A172 (cell line): Measurements from ENCODE around the gene PRSS33. TPM values are rescaled to one million over a fixed set of nuclear protein-coding genes. Genes with fewer than 3 reads are reported as not detected.

Experiments used
- DNase-seq: peaks from one replicate; pipeline ENCODE4 v3.0.0-alpha.2; 2015; ENCODE audit warnings: low spot score
- total RNA-seq: library from RNA; depleted of rRNA; stranded (reverse); fragments of >200 nt; shearing (Covaris generic); gene quantifications from 2 replicates; pipeline ENCODE4 v1.2.3, GENCODE V29; 2014; rRNA removed

PRSS33 gene
- total RNA-seq, 1 experiment from 2014 or later = 0.17 TPM

GRCh38 chr16:2743007-2743810 lies 44.2 kb downstream of the PRSS33 start:
- DNase-seq = no peak

DNA sequence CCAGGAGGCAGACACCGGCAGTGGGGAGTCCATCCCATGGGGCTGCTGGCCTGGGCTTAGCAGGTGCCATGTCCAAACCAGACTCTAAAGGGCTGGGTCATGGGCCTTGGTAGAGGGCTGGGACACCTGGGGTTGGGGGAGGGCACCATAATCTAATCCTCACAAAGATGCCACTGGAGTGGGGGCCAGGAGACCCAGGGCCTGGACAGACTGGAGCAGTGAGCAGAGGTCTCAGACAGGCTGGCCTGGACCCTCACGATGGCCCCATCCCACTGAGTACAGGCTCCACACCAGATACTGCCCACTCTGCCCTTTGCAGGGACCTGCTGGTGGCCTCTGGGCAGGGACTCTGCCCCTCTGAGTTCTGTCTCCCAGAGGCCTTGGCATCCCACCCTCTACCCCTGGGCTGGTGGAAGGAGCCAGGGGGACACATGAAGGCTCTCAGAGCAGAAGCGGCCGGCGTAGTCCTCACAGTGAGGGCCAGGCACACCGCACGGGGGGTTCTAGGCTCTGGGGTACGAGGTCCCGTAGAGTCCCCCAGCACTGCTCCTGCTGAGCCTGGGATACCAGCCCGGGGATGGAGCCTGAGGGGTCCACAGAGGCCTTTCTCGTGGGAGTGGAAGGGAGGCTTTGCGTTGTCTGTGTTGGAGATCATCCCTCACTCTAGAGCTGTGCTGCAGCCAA lies 44.9 kb downstream of the PRSS33 start:
- DNase-seq = no peak

GRCh38 chr16:2741168-2741567 lies 46.2 kb downstream of the PRSS33 start:
- no peak for DNase-seq

- DNase-seq = no peak
Observed at GRCh38 chr16:2740476-2740875, 46.9 kb downstream of the PRSS33 start.

DNA sequence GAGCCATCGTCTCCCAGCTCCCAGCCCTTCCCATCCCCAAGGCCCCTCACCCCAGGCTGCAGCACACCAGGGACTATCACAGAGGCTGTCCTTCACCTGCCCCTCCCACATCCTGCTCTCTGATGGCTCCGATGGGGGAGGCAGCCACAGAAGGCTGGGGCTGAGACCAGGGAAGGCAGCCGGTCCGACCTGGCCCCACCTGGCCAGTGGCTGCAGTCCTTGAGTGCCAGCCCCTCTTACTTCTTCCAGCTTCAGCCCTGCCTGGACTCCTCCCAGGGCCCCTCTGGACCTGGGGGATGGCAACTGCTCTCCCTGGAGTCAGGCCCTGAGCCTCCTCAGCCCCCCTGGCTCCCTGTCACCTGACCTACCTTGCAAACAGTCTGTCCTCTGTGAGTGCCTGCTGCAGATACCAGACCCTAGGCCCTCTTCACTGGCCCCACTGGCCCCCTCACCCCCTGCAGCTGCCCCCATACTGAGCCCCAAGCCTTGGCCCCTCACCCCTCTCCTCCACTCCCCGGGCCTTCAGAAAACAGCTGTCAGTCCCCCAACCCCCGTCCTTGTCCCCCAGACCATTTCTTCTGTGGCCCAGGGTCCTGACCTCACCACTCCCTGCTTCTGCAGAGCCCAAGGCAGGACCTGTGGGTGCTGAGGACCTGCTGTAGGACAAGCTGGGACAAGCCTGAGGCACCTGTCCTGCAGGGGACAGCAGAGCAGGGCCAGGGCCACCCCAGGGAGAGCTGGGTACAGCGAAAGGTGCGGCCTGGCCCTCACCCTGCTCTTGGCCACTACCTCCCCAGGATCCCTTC lies 47.5 kb downstream of the PRSS33 start:
- no peak for DNase-seq

- DNase-seq = no peak
Observed at GRCh38 chr16:2738615-2739014, 48.7 kb downstream of the PRSS33 start.

DNA sequence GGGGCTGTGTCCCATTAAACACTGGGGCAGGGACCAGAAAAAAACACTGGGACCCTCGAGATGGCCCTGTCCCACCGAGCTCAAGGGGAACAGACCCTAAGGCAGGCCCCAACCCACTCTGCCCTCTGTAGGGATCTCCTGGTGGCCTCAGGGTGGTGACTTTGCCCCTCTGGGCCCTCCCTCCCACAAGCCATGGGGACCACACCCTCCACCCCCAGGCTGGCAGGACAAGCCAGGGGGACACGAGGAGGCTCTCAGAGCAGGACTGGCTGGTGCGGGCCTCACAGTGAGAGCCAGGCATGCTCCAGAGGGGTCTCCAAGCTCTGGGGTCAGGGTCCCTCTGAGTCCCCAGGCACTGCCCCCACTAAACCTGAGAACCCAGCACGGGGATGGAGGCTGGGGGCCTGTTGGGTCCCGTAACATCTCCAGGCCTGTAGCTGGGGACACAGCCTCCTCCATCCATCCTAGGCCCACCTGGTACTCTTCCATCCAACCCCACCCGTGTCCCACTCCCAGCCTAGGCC lies 49.4 kb downstream of the PRSS33 start:
- DNase-seq = no peak

DNA sequence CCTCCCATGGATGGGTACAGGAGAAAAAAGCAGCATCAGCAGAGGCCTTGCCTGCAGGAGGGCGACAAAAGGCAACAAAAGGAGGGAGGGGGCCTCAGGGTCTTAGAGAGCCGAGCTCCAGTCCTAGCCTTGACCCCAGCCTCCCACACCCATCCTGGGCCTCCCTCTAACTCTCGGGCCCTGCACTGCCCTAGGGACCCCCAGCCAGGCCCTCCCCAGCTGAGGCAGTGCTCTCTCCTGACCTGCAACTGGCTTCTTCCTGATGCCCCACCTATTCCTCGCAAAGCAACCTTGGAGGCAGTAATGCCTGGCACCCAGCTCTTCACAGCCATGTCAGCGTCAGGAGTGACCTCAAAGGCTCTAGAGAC lies 50.1 kb downstream of the PRSS33 start:
- no peak for DNase-seq

GRCh38 chr16:2736476-2737237 lies 50.7 kb downstream of the PRSS33 start:
- no peak for DNase-seq

DNA sequence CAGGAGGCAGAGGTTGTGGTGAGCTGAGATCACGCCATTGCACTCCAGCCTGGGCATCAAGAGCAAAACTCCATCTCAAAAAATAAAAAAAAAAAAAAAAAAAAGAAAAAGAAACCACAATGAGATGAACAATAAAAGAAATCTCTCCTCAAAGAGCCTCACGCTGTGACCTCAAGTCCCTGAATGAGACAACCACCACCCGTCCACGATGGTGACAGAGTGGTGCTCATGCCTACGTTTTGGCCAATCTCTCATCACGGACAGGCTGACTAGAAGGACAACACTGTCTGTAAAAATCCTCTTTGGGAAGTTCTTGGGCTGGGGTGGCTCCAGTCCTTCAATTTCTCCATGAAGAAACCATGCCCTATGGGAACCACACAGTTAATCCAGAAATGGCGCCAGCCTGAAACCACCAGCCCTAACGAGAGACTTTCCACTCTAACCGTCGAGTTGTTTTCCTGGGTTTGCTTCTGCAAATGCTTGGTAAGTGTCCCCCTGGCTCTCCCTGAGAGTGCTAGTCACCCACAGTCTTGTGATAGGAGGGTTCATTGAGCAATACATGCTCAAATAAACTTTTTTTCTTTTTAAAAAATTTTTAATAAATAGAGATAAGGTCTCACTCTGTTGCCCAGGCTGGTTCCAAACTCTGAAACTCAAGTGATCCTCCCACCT lies 52.4 kb downstream of the PRSS33 start:
- no peak for DNase-seq

Other genes with a start within 250 kb of the PRSS33 start
- gene PDPK1, start 249.5 kb downstream of the PRSS33 start, total RNA-seq = 15.1 and 21.1 TPM in 2 replicates
- 62.4 and 70.6 TPM in 2 replicates for gene KCTD5, start 105.0 kb downstream of the PRSS33 start, total RNA-seq
- 1.4 and 2.6 TPM in 2 replicates for gene PRSS27, start 67.3 kb downstream of the PRSS33 start, total RNA-seq
- gene SRRM2, start 34.9 kb downstream of the PRSS33 start, total RNA-seq = 30.0 and 49.0 TPM in 2 replicates
- gene ELOB, start 10.3 kb downstream of the PRSS33 start, total RNA-seq = 397 and 571 TPM in 2 replicates
- not detected in 2 replicates for gene PRSS41, start 10.9 kb upstream of the PRSS33 start, total RNA-seq
- not detected in 2 replicates for gene PRSS21, start 29.7 kb upstream of the PRSS33 start, total RNA-seq
- 1.3 and 1.8 TPM in 2 replicates for gene ZG16B, start 42.7 kb upstream of the PRSS33 start, total RNA-seq
- gene PRSS22, start 70.6 kb upstream of the PRSS33 start, total RNA-seq = not detected in 2 replicates
- gene FLYWCH2, start 95.7 kb upstream of the PRSS33 start, total RNA-seq = 66.3 and 88.4 TPM in 2 replicates
- gene FLYWCH1, start 124.4 kb upstream of the PRSS33 start, total RNA-seq = 41.3 and 41.6 TPM in 2 replicates
- gene KREMEN2, start 176.7 kb upstream of the PRSS33 start, total RNA-seq = 1.7 and 3.5 TPM in 2 replicates
- 39.2 and 47.4 TPM in 2 replicates for gene PAQR4, start 181.8 kb upstream of the PRSS33 start, total RNA-seq
- 50.8 and 63.1 TPM in 2 replicates for gene PKMYT1, start 192.9 kb upstream of the PRSS33 start, total RNA-seq
- 0.16 TPM in 1 of 2 replicates, not detected in the other for gene CLDN9, start 225.4 kb upstream of the PRSS33 start, total RNA-seq
- 0.41 TPM in 1 of 2 replicates, not detected in the other for gene CLDN6, start 230.6 kb upstream of the PRSS33 start, total RNA-seq
- gene TNFRSF12A, start 232.8 kb upstream of the PRSS33 start, total RNA-seq = 510 and 551 TPM in 2 replicates
- 54.7 and 71.1 TPM in 2 replicates for gene HCFC1R1, start 236.4 kb upstream of the PRSS33 start, total RNA-seq
- 32.1 and 35.2 TPM in 2 replicates for gene THOC6, start 236.5 kb upstream of the PRSS33 start, total RNA-seq
- gene BICDL2, start 249.4 kb upstream of the PRSS33 start, total RNA-seq = not detected in 2 replicates